Activated CD4-positive, alpha-beta T cell treated with anti-CD3 and anti-CD28 coated beads, Interleukin-2, amount 50 U/mL, for 4 hours (primary cell): ENCODE data around the gene NFU1.

Experiments used
- DNase-seq, 2 experiments: peaks; one replicate each; pipeline ENCODE4 v3.0.0-alpha.2; 2020

Gene NFU1

DNA sequence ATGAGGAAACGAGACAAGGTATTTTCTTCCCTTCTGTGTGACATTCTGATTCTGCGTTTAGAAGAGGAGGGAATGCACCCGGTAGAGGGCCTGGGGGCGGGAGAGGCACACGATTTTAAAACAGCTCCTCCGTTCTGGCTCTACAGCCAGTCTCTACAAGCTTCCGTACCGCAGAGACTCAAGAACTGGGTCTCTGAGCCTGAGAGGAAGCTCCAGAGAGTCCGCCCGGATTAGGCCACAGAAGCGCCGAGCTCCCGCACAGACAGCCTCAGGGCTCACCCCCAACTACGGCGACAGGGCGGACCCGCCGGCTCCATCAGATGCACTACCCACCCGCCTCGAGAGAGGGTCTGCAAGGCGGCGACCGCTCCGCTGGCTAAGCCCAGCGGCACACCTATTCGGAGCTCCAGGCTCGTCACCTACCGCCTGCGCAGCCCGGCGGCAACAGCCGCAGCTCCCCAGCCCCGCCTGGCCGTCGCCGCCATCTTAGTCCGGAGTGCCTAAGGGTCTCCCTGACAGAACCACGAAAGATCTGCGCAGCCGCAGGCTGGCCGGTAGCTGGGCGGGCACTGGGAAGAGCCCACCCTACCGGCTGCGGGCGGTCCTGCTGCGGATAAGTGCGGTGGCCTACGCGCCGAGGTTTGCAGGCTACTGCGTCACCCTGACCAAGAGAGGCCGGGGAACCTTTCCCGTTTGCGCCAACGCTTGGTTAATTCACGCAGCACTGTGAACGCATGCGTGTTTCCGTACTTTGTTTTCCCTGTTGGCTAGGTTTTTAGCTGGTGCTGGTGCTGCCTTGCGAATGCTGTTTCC is at the start of gene NFU1:
TSS of gene NFU1 (minus strand) at position 498 of the 813 bp plus-strand sequence. CDS start at position 485, 13 bp downstream.
- peak; percentile 67 to 73 for DNase-seq

DNA sequence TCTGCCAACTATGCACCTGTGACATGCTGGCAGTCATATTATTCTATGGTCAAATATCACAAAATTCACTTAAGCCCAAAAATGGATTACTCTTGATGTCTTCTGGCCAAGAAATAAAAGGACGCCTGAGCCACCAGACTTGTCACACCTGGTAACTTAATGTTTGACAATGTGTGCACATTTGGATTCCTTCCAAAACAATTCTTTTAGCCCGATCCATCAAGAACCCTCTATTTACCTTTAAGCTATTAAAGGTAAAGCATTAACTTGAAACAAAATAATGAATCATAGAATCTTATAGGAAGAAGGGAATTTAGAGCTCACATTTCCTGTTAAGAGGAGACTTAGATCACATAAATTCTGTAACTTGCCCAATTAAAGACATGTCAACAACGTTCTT is 46.5 kb upstream of the NFU1 start:
- DNase-seq, result no peak

DNA sequence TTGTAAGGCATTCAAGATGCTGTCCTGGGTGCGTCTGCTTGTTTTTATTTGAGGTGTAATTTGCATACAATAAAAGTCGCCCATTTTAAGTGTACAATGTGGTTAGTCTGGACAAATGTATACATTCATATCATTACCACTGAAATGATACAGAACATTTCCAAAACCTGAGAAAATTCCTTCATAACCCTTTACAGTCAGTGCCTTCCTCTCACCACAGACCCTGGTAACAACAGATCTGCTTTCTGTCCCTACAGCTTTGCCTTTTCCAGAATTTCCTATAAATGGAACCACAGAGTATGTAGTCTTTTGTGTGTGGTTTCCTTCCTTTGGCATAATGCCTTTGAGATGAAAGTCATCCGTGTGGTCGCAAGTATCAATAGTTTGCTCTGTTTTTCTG is 45.8 kb upstream of the NFU1 start:
- no peak for DNase-seq

DNA sequence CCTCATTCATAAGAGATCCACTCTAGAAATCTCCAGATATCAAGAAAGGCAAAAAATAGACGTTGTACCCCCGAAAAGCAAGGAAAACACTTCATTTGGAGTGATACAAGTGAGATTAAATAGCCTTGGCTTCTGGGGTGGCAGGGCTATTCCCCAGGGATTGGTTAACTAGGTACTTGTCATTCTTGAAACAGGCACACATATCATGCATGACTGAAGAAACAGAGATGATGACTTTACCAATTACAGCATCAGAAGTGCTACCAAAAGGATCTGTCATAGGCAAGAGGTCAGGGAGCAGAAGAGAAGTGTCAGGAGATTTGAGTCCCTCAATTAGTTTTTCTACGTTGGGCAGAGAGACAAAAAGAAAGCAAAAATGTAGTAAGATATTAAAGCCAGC is 45.2 kb upstream of the NFU1 start:
- DNase-seq, result no peak

DNA sequence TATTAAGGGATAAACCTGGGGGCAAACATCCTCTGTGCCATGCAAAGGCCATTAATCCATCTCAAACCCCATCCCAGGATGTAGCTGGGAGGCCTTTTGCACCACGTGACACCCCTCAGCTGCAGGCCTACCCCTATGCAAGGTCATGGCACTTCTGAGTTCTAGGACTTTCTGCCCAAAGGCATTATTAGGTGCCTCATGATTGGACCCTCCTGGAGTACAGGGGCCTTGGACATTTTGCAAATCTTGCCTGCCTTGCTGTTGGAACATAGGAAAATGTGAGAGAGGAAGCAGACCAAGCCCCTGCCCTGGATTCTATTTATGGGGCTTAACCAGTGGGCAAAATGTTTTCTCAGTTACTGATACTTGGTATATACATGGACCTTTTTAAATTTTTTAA is 44.2 kb upstream of the NFU1 start:
- no peak for DNase-seq

DNA sequence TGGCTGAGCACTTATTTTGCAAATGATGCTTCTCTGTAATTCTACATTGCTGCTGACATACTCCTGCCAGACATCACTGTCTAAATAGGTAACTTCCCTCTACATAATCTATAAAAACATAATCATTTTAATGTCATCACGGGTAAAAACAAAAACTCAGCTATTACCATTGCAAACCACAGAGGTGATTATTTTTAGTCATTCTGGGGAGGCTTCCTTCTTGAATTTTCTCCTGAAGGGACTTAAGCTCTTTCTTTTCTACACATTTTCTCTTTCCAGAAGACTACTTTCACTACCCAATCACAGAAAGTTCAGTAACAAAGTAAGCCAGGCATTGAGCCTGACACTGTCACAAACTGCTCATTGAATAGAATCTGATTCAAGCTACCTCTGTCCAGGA is 40.4 kb upstream of the NFU1 start:
- DNase-seq, result no peak

DNA sequence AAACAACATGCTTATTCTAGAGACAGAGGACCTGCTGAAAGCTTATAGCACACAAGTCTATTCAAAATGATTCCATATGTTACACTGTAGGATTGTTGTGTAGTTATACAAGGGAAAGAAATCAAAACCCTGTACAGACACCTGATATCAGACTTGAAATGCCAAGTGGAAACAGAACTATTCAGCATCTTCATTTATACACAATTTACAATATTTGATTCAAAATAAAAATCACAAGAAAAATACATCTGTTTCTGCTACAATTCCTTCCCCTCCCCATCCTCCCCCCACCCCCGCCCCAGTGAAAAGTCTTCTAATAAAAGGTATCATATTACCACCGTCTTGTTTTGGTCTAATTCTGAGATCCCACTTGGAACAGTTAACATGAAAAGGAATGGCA is 37.5 kb upstream of the NFU1 start:
- DNase-seq, result no peak

DNA sequence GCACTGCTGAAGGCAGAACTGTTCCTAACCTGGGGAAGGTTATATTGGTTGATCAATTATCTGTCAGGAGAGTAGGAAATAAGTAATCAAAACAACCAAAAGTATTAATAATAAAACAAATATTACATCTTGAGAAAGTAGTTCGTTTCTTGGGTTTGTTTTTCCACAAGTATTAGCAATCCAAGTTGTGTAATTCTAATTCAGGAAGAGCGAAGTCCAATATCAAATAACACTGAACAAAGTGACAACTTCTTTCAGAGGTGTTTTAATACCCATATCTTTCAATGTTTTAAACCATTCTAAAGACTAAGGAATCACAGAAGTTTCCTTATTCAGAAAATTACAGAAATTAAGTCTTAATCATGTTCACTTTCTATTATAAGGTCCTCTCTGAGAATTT is 34.6 kb upstream of the NFU1 start:
- no peak for DNase-seq

DNA sequence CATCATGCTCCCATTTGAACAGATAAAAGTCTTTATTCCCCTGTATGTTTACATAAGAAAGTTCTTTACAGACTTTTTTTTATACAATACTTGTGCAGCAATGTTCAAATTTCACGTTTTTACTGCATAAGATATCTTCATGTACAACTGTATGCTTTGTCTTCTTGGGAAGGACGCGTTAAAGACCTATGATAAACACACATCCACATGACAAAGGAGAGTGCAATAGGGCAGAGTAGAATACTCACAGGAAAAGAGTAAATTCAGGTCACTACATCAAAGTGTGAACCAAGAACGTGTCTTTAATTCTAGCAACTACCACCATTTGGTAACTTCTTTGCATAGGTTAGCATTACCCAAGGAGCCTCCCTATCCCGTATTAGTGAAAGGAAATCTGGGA is 33.7 kb upstream of the NFU1 start:
- no peak for DNase-seq

DNA sequence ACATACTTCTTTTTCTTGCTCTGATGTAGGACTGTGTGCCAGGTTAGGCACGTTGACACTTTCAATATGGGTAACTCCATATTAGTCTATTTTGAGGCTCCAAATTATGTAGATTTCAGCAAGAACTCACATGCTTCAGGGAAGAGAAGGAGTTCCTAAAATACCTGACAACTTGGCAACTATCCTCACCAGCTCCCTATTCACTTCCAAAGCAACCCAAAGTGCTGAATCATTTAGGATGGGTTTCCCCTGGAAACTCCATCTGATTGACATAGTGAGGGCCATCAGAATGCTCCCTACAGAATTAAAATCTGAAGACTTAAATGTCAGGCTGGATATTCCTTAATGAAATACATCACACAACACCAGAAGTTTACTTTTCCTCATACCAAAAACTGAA is 32.5 kb upstream of the NFU1 start:
- no peak for DNase-seq

DNA sequence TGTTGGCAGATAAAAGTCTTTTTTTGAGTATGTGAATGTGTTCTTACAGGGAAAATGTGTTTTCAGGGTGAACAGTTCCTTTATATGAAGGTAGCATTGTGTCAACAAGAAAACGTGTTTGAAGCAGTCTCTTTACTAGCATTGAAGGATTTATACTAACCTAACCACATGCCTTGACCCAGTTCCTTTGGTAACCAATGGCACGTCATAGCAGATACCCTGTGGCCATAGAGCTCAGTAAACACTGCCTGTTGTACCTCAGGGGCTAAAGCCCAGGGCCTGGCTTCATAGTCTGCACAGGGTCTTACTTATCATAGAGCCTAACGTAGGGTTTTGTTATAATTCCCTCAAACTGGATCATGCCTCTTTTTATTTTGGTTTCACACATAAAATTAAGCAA is 32.1 kb upstream of the NFU1 start:
- no peak for DNase-seq

DNA sequence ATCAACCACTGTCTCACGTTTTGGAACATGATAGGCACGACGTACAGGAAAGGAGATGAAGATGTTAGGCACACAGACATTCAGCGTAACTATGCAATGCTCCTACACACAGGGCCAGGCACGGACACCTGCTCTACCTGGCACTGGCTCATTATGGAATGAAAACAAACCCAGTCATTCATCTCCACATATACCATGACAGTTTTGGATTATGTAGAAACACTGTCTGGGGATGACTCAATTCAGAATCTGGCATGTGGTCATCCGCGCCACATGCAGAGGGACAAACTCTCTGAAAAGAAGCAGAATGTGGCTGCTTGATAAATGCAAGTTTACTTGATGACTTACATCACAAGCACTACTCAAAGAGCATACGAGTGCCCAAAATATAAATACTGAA is 29.5 kb upstream of the NFU1 start:
- no peak for DNase-seq

DNA sequence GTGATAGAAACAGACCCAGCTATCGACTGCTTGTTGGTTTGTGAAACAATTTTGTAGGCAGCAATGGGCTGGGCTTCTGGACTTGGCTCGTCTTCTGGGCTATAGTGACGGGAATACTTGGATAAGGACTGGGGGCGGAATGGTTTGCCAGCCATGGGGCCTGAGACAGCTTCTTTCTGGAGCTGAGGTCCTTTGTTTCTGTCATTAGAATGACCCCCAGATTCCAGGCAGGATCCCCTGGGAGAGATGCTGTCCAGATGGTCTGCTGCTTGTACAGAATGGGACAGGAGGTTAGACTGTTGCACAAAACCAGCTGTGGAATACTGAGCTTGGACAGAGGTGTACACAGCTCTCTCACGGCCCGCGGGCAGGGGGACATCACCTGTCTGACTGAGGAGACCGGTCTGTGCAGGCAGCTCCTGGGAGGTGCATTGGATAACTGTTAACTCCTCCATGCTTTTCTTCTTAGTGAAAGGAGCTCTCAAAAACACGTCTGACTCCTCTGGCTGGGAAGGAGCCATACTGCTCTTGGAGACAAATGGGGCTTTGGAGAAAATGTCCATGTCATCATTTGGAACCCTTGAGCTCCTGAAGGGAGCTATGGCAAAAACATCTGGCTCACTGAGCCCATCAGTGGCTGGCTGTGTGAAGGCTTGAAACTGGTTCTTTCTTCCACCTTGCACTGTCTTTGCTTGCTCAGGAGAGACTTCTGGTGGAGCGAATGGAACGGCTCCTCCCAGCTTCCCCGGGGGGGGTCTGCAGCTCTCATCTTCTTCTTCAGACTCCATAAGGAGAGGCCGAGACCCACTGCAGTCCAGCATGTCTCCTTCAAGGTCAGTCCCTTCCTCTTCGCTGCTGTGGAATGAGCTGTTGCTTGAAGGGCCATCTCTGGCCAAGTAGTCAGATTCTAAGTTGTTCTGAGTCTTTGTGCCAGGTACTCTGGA is 28.6 kb upstream of the NFU1 start:
- DNase-seq, result no peak

DNA sequence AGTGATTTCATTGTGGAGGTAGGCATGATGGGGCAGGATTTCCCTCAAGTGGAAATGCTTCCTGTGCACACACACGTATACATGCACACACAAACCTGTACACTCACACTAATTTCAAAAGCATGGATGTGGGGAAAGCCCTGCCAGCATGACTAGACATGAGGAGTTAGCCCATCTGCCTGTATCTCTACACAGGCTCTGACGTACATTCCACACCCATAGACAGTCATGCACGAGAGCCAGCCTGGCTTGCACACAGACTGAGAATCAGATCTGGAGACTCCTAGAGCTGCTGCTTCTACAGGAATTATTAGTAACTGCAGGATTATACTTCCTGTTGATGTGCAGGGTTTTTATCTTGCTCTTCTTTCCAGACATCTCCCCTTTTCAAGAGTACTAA is 27.3 kb upstream of the NFU1 start:
- no peak for DNase-seq

DNA sequence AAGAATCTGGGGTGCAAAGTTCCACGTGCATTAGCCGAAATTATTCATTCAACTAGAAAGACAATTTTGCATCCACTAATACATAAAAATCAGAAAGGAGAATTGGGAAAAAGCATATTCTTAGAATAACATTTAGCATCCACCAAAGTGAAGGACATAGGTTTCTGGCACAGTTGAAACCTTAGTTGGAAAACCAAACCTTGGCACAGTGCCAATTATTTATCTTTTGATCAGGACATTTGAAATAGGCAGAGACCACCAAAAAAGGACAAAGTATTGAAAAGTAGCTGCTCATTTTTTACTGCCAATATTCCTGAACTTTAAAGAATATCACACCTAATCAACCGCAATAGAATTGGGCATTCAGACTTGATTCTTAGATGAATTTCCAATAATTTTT is 25.5 kb upstream of the NFU1 start:
- DNase-seq, result no peak

DNA sequence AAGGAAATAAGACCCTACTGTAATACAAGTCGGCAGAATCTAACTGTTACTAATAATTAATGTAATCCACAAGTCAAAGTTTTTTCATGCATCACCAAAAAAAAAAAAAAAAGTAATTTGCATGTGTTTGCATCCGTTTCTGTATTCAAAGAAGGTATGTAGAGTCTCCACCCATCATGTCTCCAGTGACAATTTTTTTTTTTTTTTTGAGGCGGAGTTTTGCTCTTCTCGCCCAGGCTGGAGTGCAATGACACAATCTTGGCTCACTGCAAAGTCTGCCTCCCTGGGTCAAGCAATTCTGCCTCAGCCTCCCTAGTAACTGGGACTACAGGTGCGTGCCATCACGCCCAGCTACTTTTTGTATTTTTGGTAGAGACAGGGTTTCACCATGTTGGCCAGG is 24.2 kb upstream of the NFU1 start:
- no peak for DNase-seq

DNA sequence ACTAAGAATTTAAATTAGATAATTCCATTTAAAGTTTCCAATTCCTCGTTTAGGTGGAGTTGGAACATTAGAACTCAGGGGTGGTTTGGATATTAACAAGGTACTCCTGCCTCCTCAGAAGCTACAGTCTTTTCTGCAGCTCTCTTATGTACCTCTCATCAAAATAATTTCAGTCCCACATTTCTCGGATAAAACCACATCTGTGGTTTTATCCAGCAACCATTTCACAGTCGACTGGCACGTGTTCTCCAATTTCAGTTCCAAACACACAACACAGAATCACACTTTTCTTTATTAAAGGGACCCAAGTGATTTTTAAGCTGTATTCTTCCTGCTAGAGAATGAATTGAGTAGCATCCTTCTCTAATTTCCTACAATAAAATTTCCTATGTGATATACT is 22.7 kb upstream of the NFU1 start:
- no peak for DNase-seq

DNA sequence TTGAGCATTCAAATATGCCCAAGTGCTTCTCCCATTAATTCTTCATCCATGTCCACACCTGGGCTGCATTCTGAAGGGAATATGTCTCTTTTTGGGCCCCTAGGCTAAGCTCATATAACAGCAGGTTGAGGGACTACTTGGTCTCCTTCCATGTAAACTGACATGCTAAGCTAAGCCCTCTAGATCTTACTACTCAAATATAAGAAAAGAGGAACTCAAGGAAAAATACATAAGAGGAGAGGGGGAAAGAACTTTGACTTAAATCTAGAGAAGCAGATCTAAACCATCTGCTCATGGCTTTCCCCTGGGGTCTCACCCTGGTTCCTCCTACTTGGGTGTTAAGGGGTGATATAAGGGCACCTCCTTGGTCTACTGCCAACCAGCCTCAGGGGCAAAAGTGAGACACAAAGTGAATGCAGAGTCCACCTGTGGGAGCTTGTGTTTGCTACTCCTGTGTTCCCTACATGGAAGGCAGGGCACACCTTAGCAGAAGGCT is 19.8 kb upstream of the NFU1 start:
- DNase-seq, result no peak

DNA sequence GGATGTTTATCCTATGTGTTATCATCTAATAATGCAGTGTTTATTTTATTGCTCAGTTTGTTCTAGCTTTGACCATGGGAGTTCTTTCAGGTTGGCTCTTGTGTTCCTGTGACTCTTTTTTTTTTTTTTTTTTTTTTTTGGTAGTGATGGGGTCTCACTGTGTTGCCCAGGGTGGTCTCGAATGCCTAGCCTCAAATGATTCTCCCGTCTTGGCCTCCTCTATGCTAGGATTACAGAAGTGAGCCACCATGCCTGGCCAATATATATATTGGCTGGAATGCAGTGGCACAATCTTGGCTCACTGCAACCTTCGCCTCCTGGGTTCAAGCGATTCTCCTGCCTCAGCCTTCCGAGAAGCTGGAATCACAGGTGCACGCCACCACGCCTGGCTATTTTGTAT is 18.9 kb upstream of the NFU1 start:
- DNase-seq, result no peak

DNA sequence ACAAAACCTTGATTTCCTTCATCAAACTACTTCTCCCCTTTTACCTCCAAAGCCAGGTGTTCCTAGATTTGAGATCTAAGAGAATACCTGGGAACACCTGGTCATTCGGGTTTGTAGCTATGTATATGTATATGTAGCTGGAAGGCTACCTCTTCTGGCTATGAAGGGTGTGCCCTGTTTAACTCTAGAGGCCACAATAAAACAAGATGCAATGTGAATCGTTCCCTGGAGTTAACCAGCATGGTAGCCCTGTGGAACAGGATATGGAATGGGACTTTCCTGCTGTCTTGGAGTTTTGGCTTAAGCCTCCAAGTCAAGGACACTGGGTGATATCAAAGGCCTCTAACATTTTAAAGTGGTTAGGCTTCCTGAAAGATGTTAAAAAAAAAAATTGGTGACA is 17.7 kb upstream of the NFU1 start:
- DNase-seq, result no peak

DNA sequence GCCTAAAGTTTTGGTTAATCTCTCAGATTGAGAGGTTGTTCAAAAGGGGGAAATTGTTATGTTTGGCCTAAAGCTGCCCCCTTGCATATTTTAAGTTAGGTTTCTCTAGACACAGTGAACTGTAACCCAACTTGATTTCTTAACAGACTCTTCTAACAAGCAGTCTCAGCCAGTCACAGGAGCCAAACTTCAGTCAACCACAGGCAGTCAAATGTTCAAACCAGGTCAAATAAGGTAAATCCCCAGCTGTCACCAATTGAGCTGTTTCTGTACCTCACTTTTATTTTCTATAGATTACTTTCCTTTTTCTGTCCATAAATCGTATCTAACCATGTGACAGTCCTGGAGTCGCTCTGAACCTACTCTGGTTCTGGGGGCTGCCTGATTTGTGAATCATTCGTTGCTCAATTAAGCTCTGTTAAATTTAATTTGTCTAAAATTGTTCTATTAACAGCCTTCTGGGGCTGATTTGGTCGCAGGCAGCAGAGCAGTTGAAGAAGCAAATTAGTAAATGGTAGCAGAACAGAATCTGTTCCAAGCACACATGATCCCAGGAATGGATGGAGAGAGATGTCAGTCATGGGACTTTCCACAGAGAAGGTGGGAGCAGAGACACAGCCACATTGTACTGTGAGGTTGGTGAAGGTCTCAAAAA is 16.4 kb upstream of the NFU1 start:
- no peak for DNase-seq

DNA sequence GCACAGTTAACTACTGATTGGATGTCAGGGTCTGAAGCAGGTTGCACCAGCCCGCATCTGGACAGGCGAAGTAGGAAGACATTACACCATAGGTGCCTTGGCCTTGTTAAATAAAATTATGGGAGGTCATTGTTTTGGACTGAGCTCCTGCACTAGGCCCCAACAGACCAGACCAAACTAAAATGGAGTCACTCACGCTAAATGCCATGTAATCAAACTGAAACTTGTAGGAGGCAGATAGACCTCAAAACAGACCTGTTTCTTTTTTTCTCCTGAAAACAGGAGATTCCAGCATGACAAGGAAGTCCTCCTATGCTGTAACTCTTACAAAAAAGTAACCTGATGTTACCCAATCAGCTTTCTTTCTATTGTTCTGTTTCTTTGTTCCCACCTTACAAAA is 15.5 kb upstream of the NFU1 start:
- no peak for DNase-seq

DNA sequence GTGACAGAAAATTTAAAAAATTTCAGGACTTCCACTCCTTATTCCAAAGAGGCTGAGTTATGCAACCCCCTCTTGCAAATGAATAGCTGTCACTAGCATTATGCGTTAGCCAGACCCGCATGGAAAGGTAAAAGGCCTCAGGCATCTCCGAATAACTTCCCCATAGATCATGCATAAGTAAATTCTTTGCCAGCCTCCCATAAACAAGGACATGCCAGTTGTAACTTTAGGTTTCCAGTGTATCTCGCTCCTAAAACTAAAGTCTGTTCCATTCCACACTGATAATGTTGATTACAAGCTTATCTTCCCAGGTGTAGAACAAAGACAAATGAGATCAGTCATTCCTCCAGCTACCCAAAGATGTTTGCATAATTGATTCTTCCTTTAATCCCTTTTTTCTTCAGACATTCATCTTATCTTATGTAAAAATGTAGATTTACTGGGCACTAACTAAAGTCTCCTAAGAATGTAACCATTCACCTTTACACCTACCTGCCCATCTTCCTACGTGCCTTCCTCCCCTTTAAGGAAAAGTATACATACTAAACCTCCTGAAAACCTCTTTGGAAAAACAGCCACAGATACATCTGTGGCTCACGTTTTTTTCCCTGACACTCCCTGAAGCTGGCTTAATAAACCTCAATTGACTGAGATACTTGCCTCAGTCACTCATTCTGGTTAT is 13.6 kb upstream of the NFU1 start:
- no peak for DNase-seq
